Activated naive CD8-positive, alpha-beta T cell treated with anti-CD3 and anti-CD28 coated beads, Interleukin-2, amount 50 U/mL, for 24 hours (primary cell): ENCODE measurements around the gene OPN3.

Source experiments
- ATAC-seq: fragments of 150-1000 bp; cut with Tn5 transposase; one replicate; pipeline ENCODE4 v1.10.0; 2021
- DNase-seq: peaks from one replicate; pipeline ENCODE4 v3.0.0; 2021
- H3K27ac Mint-ChIP-seq: one replicate; pipeline ENCODE4 v1.8.0; 2021; ENCODE audit warnings: mild to moderate bottlenecking, mixed read lengths
- H3K27me3 Mint-ChIP-seq: one replicate; pipeline ENCODE4 v1.8.0; 2021; ENCODE audit warnings: mixed read lengths
- H3K36me3 Mint-ChIP-seq: one replicate; pipeline ENCODE4 v1.8.0; 2021; ENCODE audit warnings: low read depth, mixed read lengths
- H3K4me1 Mint-ChIP-seq: one replicate; pipeline ENCODE4 v1.8.0; 2021; ENCODE audit warnings: mixed read lengths
- H3K4me3 Mint-ChIP-seq: one replicate; pipeline ENCODE4 v1.8.0; 2021; ENCODE audit warnings: mild to moderate bottlenecking, moderate library complexity, mixed read lengths
- H3K9me3 Mint-ChIP-seq: one replicate; pipeline ENCODE4 v1.8.0; 2021; ENCODE audit warnings: mixed read lengths

The OPN3 gene

DNA sequence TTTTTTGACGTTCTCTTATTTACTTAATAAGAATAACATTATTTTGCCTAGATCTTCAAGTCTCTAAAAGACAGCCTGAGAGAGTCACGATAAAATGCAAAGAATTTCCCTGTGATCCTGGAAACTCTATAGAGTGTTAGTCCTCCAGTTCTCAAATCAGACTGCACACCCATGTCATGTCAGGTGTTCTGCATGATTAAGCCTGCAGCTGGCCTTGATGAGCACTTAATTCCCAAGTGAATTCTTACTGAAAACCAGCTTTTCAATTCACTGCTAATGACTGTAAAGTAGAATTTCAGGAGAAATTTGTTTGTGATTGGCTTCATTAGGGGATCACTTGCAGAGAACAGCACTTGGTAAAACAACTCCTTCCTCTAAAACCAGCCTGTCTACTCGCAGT is 41.9 kb downstream of the OPN3 start:
- no peak overlapping the region for H3K4me3 Mint-ChIP-seq
- H3K27ac Mint-ChIP-seq: no peak overlapping the region
- H3K9me3 Mint-ChIP-seq: no peaks in the 10 kb centered on the region
- peaks cover 16% of the 10 kb centered on the region for H3K4me1 Mint-ChIP-seq
- peaks cover 18% of the 10 kb centered on the region for H3K36me3 Mint-ChIP-seq
- H3K27me3 Mint-ChIP-seq: no peaks in the 10 kb centered on the region
- ATAC-seq (no peak), DNase-seq (no peak)

DNA sequence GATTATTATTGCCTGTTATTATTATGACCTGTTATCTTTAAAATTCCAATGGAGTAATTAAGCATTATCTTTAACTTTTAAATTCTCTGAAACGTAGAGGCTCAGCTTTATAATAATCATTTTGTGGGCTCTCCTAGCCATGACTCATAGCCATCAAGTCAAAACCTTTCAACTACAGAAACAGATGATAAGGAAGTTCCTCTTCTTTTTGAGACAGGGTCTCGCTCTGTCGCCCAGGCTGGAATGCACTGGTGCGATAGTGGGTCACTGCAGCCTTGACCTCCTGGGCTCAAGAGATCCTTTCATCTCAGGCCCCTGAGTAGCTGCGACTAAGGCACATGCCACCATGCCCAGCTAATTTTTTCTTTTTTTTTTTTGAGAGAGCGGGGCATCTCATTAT is 43.5 kb downstream of the OPN3 start:
- no peak overlapping the region for H3K4me3 Mint-ChIP-seq
- H3K27me3 Mint-ChIP-seq: no peaks in the 10 kb centered on the region
- H3K36me3 Mint-ChIP-seq: peaks cover 12% of the 10 kb centered on the region
- DNase-seq (no peak), ATAC-seq (no peak)
- H3K4me1 Mint-ChIP-seq: peaks cover 30% of the 10 kb centered on the region
- peak overlapping the region; percentile 46 for H3K27ac Mint-ChIP-seq
- no peaks in the 10 kb centered on the region for H3K9me3 Mint-ChIP-seq

GRCh38 chr1:241593186-241593585 is 47.0 kb downstream of the OPN3 start:
- H3K36me3 Mint-ChIP-seq: peaks cover 10% of the 10 kb centered on the region
- ATAC-seq: no peak
- H3K4me3 Mint-ChIP-seq: no peak overlapping the region
- no peak for DNase-seq
- H3K27me3 Mint-ChIP-seq: no peaks in the 10 kb centered on the region
- peak overlapping the region; percentile 74 for H3K27ac Mint-ChIP-seq
- no peaks in the 10 kb centered on the region for H3K9me3 Mint-ChIP-seq
- H3K4me1 Mint-ChIP-seq: peaks cover 29% of the 10 kb centered on the region

GRCh38 chr1:241592273-241592958 is 47.8 kb downstream of the OPN3 start:
- Mint-ChIP-seq H3K9me3 (no peaks in the 10 kb centered on the region), H3K36me3 (peaks cover 8% of the 10 kb centered on the region), H3K4me1 (peaks cover 27% of the 10 kb centered on the region), H3K4me3 (no peak overlapping the region), H3K27ac (peak overlapping the region; percentile 74), H3K27me3 (no peaks in the 10 kb centered on the region)
- DNase-seq (no peak), ATAC-seq (peak; percentile 99)

- ATAC-seq: no peak
- Mint-ChIP-seq H3K4me3 (no peak overlapping the region), H3K36me3 (peaks cover 8% of the 10 kb centered on the region), H3K27ac (peak overlapping the region; percentile 74), H3K27me3 (no peaks in the 10 kb centered on the region), H3K4me1 (peaks cover 27% of the 10 kb centered on the region), H3K9me3 (no peaks in the 10 kb centered on the region)
- no peak for DNase-seq
Observed at GRCh38 chr1:241591736-241592135, 48.4 kb downstream of the OPN3 start.

- Mint-ChIP-seq H3K9me3 (no peaks in the 10 kb centered on the region), H3K27me3 (no peaks in the 10 kb centered on the region), H3K36me3 (peaks cover 8% of the 10 kb centered on the region), H3K4me1 (peaks cover 26% of the 10 kb centered on the region), H3K27ac (peak overlapping the region; percentile 74), H3K4me3 (no peak overlapping the region)
- DNase-seq: no peak
- no peak for ATAC-seq
Observed at GRCh38 chr1:241591317-241591716, 48.9 kb downstream of the OPN3 start.

DNA sequence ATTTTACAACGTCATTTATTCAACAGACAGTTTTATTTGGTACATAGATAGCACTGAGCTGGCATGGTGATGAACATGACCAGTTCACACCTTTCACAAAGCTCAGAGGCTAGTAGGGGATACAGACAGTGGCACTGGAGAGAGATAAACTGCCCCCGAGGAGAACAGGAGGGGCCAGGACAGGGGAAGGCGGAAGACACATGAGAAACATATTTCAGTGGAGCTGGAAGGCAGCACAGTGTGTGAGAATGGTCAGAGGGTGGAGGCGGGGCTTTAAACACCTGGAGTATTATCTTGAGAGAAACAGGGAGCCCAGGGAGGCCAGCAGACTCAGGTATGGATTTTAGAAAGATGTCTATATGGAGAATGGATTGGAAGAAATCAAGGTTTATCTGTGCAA is 49.5 kb downstream of the OPN3 start:
- H3K27ac Mint-ChIP-seq: peak overlapping the region; percentile 4

DNA sequence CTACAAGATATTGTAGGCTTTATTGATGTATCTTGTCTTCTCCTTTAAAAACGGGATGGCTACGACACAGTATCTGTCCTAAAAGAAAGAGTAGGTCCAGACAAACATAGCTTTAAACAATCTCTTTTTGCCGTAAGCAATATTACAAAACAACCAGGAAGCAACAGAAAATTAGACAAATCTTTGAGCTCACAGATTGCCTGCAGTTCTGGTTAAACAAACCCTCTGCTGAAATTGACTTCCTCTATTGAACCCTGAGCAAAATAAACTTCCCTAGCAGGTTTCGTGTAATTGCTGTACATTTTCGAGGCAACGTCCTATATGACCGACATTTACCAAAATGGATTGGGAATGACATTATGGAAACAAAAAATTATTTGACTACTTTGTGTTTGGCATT is 50.6 kb downstream of the OPN3 start:
- H3K4me3 Mint-ChIP-seq: no peak overlapping the region
- no peaks in the 10 kb centered on the region for H3K27me3 Mint-ChIP-seq
- H3K27ac Mint-ChIP-seq: no peak overlapping the region
- H3K4me1 Mint-ChIP-seq: peaks cover 25% of the 10 kb centered on the region
- no peak for ATAC-seq
- H3K36me3 Mint-ChIP-seq: peaks cover 4% of the 10 kb centered on the region
- DNase-seq: no peak
- H3K9me3 Mint-ChIP-seq: no peaks in the 10 kb centered on the region

More for the DNA sequence above, 49.5 kb downstream of the OPN3 start:
- Mint-ChIP-seq H3K4me1 (peaks cover 25% of the 10 kb centered on the region), H3K36me3 (peaks cover 8% of the 10 kb centered on the region), H3K9me3 (no peaks in the 10 kb centered on the region), H3K4me3 (no peak overlapping the region), H3K27me3 (no peaks in the 10 kb centered on the region)
- no peak for ATAC-seq
- DNase-seq: no peak

DNA sequence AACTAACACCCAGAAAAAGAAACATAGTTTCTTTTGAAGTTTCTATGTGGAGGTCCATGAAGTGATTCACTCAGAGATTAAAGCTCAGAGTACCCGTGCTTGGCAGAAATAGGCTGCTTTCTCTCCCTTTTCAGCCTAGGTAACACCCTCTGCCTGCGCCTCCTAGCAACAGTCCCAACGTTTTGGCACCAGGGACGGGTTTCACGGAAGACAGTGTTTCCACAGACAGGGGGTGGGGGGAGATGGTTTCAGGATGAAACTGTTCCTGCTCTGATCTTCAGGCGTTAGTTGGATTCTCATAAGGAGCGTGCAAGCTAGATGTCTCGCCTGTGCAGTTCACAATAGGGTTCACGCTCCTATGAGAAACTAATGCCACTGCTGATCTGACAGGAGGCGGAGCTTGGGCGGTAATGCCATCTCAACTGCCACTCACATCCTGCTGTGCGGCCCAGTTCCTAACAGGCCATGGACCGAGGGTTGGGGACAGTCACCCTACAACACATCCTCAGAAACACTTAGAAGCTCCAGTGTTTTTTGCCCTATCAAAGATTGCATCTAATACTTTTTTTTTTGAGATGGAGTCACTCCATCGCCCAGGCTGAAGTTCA is 53.2 kb downstream of the OPN3 start:
- Mint-ChIP-seq H3K4me1 (peaks cover 10% of the 10 kb centered on the region), H3K36me3 (peaks cover 5% of the 10 kb centered on the region), H3K4me3 (no peak overlapping the region), H3K27me3 (no peaks in the 10 kb centered on the region), H3K27ac (no peak overlapping the region), H3K9me3 (peaks cover 4% of the 10 kb centered on the region)
- DNase-seq (no peak), ATAC-seq (no peak)

GRCh38 chr1:241582921-241583321 is 57.2 kb downstream of the OPN3 start:
- Mint-ChIP-seq H3K27me3 (peaks cover 4% of the 10 kb centered on the region), H3K4me3 (no peak overlapping the region), H3K9me3 (peaks cover 4% of the 10 kb centered on the region), H3K4me1 (no peaks in the 10 kb centered on the region), H3K36me3 (peaks cover 5% of the 10 kb centered on the region), H3K27ac (no peak overlapping the region)
- DNase-seq: no peak
- no peak for ATAC-seq

DNA sequence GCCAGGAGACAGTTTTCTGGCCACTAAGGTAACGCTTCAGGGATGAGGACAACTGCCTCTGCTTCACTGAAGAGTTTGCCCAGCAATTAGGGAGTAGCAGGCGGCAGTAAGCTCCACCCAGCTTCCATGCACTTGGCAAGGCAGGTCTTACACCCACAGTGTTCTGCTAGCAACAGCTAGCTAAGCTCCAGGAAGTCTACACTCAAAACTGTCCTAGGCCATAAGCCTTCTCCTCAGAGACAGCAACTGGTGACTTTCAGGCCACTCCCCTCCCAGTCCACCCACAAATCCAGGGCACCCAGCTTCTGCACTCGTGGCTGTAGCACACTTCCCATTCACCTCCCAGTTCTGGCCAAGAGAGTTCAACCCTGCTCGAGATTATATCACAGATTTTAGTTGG is 60.7 kb downstream of the OPN3 start:
- no peak for ATAC-seq
- Mint-ChIP-seq H3K4me3 (no peak overlapping the region), H3K9me3 (peaks cover 32% of the 10 kb centered on the region), H3K4me1 (peaks cover 3% of the 10 kb centered on the region), H3K36me3 (peaks cover 10% of the 10 kb centered on the region), H3K27ac (no peak overlapping the region), H3K27me3 (peaks cover 11% of the 10 kb centered on the region)
- DNase-seq: no peak

- no peak overlapping the region for H3K4me3 Mint-ChIP-seq
- peaks cover 5% of the 10 kb centered on the region for H3K36me3 Mint-ChIP-seq
- ATAC-seq (no peak), DNase-seq (no peak)
- H3K9me3 Mint-ChIP-seq: peaks cover 35% of the 10 kb centered on the region
- peaks cover 21% of the 10 kb centered on the region for H3K27me3 Mint-ChIP-seq
- no peak overlapping the region for H3K27ac Mint-ChIP-seq
- peaks cover 3% of the 10 kb centered on the region for H3K4me1 Mint-ChIP-seq
Observed at GRCh38 chr1:241574154-241574553, 66.0 kb downstream of the OPN3 start.

GRCh38 chr1:241569848-241570247 is 70.3 kb downstream of the OPN3 start:
- H3K4me1 Mint-ChIP-seq: no peaks in the 10 kb centered on the region
- peaks cover 10% of the 10 kb centered on the region for H3K9me3 Mint-ChIP-seq
- ATAC-seq (no peak), DNase-seq (no peak)
- H3K36me3 Mint-ChIP-seq: no peaks in the 10 kb centered on the region
- no peak overlapping the region for H3K4me3 Mint-ChIP-seq
- no peak overlapping the region for H3K27ac Mint-ChIP-seq
- peaks cover 13% of the 10 kb centered on the region for H3K27me3 Mint-ChIP-seq

DNA sequence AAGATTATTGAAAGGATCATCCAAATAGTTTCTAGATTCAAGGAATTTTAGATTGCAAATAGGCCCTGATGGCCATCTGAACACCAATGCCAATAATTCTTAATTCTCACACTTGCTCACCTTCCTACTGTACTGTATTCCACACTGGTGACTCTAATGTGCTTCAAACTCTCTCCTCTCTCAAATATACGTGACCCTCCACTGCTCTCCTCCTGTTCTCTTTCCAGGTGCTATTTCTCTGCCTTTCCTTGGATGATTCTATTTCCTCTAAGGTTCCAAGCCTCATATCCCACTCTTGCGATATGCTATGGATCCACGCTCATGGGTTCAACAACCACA is 79.4 kb downstream of the OPN3 start:
- H3K4me3 Mint-ChIP-seq: no peak overlapping the region
- H3K4me1 Mint-ChIP-seq: no peaks in the 10 kb centered on the region
- H3K9me3 Mint-ChIP-seq: no peaks in the 10 kb centered on the region
- no peak overlapping the region for H3K27ac Mint-ChIP-seq
- no peaks in the 10 kb centered on the region for H3K36me3 Mint-ChIP-seq
- no peak for DNase-seq
- H3K27me3 Mint-ChIP-seq: no peaks in the 10 kb centered on the region
- no peak for ATAC-seq

- Mint-ChIP-seq H3K4me3 (no peak overlapping the region), H3K27me3 (no peaks in the 10 kb centered on the region), H3K27ac (no peak overlapping the region), H3K9me3 (no peaks in the 10 kb centered on the region), H3K36me3 (no peaks in the 10 kb centered on the region), H3K4me1 (no peaks in the 10 kb centered on the region)
- DNase-seq: no peak
- ATAC-seq: no peak
Observed at GRCh38 chr1:241560146-241560848, 79.9 kb downstream of the OPN3 start.
